ENCODE results near the gene DLGAP1.

The DLGAP1 gene

DNA sequence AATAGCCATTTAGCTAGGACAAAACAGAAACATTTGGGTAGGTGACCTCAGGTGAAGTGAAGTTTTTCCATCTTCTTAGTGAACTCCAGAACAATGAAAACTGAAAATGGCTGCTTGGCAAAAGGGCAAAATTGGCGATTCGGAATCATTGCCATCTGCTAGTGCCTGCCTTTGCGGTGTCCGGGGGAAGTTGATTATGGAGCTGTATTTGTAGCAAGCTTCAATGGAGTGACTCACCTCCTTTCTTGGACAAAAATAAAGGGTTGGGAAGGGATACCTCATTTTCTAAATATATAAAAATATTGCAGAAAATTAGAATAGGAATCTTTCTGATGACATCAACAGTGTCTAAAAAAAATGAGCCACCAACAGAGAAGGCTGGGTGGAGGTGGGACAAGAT, 544.6 kb downstream of the DLGAP1 start:
- in situ Hi-C loops (cut with MboI; ENCODE audit: low sequenced_read_pairs) = no loop called here

GRCh38 chr18:3907955-3908354, 547.2 kb downstream of the DLGAP1 start:
- in situ Hi-C loops (cut with MboI; ENCODE audit: low sequenced_read_pairs) = no loop called here

- in situ Hi-C loops (cut with MboI; ENCODE audit: low sequenced_read_pairs) = no loop called here
Observed at GRCh38 chr18:3906116-3906750, 548.9 kb downstream of the DLGAP1 start.

- in situ Hi-C loops (cut with MboI; ENCODE audit: low sequenced_read_pairs) = no loop called here
Observed at GRCh38 chr18:3903337-3903736, 551.8 kb downstream of the DLGAP1 start.

- in situ Hi-C loops (cut with MboI; ENCODE audit: low sequenced_read_pairs) = no loop called here
Observed at GRCh38 chr18:3902676-3903075, 552.4 kb downstream of the DLGAP1 start.

DNA sequence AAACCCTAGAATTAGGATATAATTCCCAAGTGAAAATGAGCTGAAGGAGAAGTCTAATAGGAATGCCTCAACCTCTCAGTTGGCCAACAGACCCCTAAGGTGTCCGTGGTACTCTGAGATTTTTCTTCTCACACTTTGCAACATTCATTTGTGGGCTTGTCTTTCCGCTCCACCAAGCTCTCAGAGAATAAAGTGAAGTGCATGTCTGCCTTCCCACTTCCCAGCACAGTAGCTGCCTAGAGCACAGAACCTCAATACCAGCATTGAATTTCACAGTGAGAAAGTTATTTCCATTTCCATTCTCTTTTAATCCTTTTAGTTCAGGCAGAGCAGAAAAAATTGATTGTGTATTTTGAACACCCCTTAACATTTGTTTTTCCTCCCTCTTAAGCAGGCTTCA, 553.3 kb downstream of the DLGAP1 start:
- in situ Hi-C loops (cut with MboI; ENCODE audit: low sequenced_read_pairs) = no loop called here

- in situ Hi-C loops (cut with MboI; ENCODE audit: low sequenced_read_pairs) = no loop called here
Observed at GRCh38 chr18:3901042-3901441, 554.1 kb downstream of the DLGAP1 start.

GRCh38 chr18:3900327-3900726, 554.8 kb downstream of the DLGAP1 start:
- in situ Hi-C loops (cut with MboI; ENCODE audit: low sequenced_read_pairs) = no loop called here

GRCh38 chr18:3898861-3899613, 556.1 kb downstream of the DLGAP1 start:
- in situ Hi-C loops (cut with MboI; ENCODE audit: low sequenced_read_pairs) = no loop called here

DNA sequence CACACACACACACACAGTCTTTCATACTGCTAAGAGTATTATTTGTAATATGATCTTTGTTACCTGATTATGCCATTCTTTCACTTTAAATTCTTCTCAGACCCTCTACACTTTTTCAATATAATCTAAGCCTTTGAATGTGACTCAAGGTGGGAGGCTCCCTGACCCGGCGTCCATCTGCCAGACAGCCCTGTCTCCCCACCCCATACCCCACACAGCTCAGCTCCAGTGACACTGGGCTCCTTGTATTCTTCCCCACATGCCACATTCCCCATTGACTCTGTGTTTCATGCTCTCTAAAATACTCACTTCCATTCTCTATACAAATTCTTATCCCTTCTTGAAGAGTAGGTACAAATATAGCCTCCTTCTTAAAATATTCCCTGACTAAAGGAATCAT, 563.0 kb downstream of the DLGAP1 start:
- in situ Hi-C loops (cut with MboI; ENCODE audit: low sequenced_read_pairs) = no loop called here

- in situ Hi-C loops (cut with MboI; ENCODE audit: low sequenced_read_pairs) = no loop called here
Observed at GRCh38 chr18:3891245-3891644, 563.9 kb downstream of the DLGAP1 start.

GRCh38 chr18:3889803-3890202, 565.3 kb downstream of the DLGAP1 start:
- in situ Hi-C loops (cut with MboI; ENCODE audit: low sequenced_read_pairs) = no loop called here

DNA sequence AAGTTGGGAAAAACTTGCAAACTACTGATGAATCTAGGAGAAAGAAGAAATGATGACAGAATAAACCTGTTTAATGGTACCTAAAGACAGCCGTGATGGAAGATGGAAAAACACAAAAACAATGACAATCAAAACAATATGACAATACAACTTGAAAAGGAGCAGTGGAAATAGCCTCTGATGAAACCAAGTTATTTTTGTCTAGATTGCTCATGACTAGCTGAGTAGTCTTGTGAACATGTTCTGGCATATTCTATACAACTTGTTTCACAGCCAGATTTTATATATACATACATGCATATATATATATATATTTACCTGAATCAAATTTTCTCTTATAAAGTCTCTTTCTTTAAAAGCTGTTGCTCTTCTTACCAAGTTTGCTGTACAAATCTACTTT, 566.0 kb downstream of the DLGAP1 start:
- in situ Hi-C loops (cut with MboI; ENCODE audit: low sequenced_read_pairs) = no loop called here

DNA sequence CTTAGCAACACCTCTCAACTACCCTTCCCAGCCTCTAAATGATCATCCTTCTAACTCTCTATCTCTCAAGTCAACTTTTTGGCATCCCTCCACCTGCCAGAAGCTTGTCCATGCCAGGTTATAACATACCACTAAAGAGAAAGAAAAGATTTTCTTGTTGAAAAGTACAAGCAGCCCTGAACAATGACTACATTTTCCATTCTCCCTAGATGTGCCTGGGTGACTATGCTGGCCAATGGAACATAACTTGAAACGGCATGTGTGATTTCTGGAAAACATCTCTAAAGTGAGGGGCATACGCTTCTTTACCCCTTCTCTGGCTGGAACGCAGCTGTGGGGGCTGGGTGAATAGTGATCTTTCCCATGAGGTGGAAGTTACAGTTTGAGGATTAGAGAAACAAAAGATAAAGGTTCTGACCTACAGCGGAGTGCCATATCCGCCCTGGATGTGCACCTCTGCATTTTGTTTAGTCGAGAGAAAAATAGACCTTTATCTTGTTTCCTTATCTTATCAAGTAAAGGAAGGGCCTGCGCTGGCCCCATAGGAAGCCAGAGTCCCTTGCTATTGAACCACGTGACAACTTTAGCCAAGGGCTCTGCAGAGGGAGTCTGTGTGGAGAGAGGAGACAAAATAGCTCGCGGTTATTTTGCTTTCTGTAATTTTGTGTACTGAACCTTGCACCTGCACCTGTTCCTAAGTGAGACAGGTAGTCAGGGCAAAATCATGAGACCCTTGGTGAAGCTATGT, 568.4 kb downstream of the DLGAP1 start:
- in situ Hi-C loops (cut with MboI; ENCODE audit: low sequenced_read_pairs) = no loop called here

- in situ Hi-C loops (cut with MboI; ENCODE audit: low sequenced_read_pairs) = no loop called here
Observed at GRCh38 chr18:3885209-3885792, 569.8 kb downstream of the DLGAP1 start.

GRCh38 chr18:3879836-3880120, 575.3 kb downstream of the DLGAP1 start:
- in situ Hi-C loops (cut with MboI; ENCODE audit: low sequenced_read_pairs) = no loop called here

DNA sequence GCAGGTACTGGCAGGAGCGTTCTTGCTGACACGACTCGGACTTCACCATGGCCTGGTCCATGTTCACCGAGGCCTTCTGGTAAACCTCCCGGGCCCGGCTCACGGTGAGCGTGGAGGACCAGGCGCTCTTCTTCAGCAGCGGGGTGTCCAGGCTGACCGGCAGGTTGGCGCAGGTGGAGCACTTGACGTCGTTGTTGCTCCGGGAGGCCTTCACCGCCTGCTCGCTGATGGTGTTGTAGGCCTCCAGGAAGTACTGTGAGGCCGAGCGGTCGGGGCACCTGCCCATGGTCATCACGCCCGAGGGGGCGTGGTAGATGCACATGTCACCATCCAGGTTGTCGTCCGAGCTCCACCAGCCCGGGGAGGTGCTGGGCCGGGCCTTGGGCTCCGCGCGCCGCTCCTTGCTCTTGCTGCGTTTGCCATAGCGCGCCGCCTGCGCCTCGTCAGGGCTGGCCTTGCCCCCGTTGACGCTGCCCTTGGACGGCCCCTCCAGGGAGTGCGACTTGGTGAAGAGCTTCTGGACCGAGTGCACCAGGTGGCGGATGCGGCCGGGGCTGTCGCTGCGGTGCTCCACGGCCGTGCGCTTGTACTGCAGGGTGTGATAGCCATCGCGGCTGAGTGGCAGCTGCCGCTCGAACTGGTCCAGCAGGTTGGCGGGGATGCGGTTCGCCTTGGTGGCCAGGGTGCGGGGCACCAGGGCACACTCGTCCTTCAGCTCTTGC, 575.8 kb downstream of the DLGAP1 start:
- in situ Hi-C loops (cut with MboI; ENCODE audit: low sequenced_read_pairs) = no loop called here

DNA sequence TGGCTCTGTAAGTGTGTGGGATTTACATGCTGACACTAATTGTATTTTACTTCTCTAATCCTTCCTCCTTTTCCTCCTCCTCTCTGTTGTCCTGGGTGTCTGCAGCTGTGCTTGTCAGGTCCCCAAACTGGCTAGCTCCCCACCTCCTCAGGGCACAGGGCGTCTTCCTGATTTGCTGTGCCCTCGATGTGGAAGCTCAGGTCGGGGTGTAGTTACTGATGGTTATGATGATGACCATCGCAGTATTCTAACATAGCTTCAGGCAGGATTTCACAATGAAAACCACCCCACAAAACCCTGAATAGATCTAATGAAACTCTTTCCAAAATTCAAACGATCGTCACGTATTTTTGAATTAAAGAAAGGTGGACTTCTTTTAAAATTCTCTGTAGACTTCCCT, 576.7 kb downstream of the DLGAP1 start:
- in situ Hi-C loops (cut with MboI; ENCODE audit: low sequenced_read_pairs) = no loop called here

DNA sequence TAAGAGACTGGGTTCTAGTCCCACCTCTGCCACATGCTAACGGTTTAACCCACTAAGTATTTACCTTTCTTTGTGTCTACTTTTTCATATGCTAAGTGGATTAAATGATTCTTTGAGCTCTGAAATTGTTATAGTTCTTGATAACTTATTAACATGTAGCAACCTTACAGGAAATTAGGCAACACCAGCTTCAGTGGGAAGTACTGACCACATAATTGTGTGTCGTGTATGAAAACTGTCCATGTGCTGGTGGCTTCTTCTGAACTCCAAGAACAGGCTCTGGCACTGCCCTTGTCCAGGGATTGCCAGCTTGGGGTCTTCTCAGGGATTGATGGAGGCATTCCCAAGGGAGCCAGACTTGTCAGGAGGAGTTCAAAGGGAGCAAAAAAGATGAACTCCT, 577.4 kb downstream of the DLGAP1 start:
- in situ Hi-C loops (cut with MboI; ENCODE audit: low sequenced_read_pairs) = no loop called here

- in situ Hi-C loops (cut with MboI; ENCODE audit: low sequenced_read_pairs) = no loop called here
Observed at GRCh38 chr18:3875961-3876360, 579.1 kb downstream of the DLGAP1 start.

GRCh38 chr18:3875376-3875775, 579.7 kb downstream of the DLGAP1 start:
- in situ Hi-C loops (cut with MboI; ENCODE audit: low sequenced_read_pairs) = no loop called here
